ENCODE data around the gene JPT2.

JPT2 gene, protein sequence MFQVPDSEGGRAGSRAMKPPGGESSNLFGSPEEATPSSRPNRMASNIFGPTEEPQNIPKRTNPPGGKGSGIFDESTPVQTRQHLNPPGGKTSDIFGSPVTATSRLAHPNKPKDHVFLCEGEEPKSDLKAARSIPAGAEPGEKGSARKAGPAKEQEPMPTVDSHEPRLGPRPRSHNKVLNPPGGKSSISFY

GRCh38 chr16:1677942-1678499, at the start of gene JPT2:
Gene JPT2 (plus strand): TSS chr16:1678279. CDS start chr16:1678313, 34 bp downstream.
- peak within 1 kb of the TSS; percentile 36 for H2AFZ ChIP-seq (ENCODE audit: low read depth, low read length, severe bottlenecking)
- H3K79me2 ChIP-seq (ENCODE audit: insufficient read depth, low read length) = peaks cover 46% of the 10 kb centered on the region
- H3F3A ChIP-seq (ENCODE audit: insufficient read depth) = no peaks in the 10 kb centered on the region
- H3K9me2 ChIP-seq (replicated peaks; ENCODE audit: insufficient read depth, low read length) = no peaks in the 10 kb centered on the region
- H4K20me1 ChIP-seq (ENCODE audit: low read depth, low read length) = 0 out of 2 replicates have a peak, but pooled peaks cover 3% of the 10 kb centered on the region
- peak within 1 kb of the TSS; percentile 98 for H3K9ac ChIP-seq (ENCODE audit: low read length)
- TF ChIP-seq EZH2phosphoT487 (conservative IDR thresholded peaks at IDR 0.05; ENCODE audit: low read length) = no peak
- TF ChIP-seq, protein P1, sequence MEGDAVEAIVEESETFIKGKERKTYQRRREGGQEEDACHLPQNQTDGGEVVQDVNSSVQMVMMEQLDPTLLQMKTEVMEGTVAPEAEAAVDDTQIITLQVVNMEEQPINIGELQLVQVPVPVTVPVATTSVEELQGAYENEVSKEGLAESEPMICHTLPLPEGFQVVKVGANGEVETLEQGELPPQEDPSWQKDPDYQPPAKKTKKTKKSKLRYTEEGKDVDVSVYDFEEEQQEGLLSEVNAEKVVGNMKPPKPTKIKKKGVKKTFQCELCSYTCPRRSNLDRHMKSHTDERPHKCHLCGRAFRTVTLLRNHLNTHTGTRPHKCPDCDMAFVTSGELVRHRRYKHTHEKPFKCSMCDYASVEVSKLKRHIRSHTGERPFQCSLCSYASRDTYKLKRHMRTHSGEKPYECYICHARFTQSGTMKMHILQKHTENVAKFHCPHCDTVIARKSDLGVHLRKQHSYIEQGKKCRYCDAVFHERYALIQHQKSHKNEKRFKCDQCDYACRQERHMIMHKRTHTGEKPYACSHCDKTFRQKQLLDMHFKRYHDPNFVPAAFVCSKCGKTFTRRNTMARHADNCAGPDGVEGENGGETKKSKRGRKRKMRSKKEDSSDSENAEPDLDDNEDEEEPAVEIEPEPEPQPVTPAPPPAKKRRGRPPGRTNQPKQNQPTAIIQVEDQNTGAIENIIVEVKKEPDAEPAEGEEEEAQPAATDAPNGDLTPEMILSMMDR (IDR thresholded peaks at IDR 0.05; ENCODE audit: insufficient read depth, low read length, poor library complexity, severe bottlenecking) = no peak
- no peaks in the 10 kb centered on the region for H3K9me3 ChIP-seq (ENCODE audit: insufficient read depth, low read length)
- H3K27me3 ChIP-seq (ENCODE audit: low read length) = no peaks in the 10 kb centered on the region
- H3K4me3 ChIP-seq (ENCODE audit: insufficient read depth, low read length, poor library complexity, severe bottlenecking) = peak within 1 kb of the TSS; percentile 92
- no peaks in the 10 kb centered on the region for H3K36me3 ChIP-seq (ENCODE audit: low read length)
- peak within 1 kb of the TSS; percentile 59 for H3K27ac ChIP-seq (ENCODE audit: low read depth, low read length)
- peak within 1 kb of the TSS; percentile 75 for H3K4me2 ChIP-seq (ENCODE audit: low read depth, low read length, poor library complexity, severe bottlenecking)

GRCh38 chr16:1630450-1631213, 47.4 kb upstream of the JPT2 start:
- H3K27ac ChIP-seq (ENCODE audit: low read depth, low read length) = no peak overlapping the region
- TF ChIP-seq EZH2phosphoT487 (conservative IDR thresholded peaks at IDR 0.05; ENCODE audit: low read length) = no peak
- no peak overlapping the region for H3K4me3 ChIP-seq (ENCODE audit: insufficient read depth, low read length, poor library complexity, severe bottlenecking)
- no peaks in the 10 kb centered on the region for H3K27me3 ChIP-seq (ENCODE audit: low read length)
- no peaks in the 10 kb centered on the region for H3F3A ChIP-seq (ENCODE audit: insufficient read depth)
- H3K9me3 ChIP-seq (ENCODE audit: insufficient read depth, low read length) = no peaks in the 10 kb centered on the region
- H3K4me2 ChIP-seq (ENCODE audit: low read depth, low read length, poor library complexity, severe bottlenecking) = no peak overlapping the region
- no peaks in the 10 kb centered on the region for H4K20me1 ChIP-seq (ENCODE audit: low read depth, low read length)
- H3K9me2 ChIP-seq (replicated peaks; ENCODE audit: insufficient read depth, low read length) = no peaks in the 10 kb centered on the region
- H3K79me2 ChIP-seq (ENCODE audit: insufficient read depth, low read length) = peaks cover 7% of the 10 kb centered on the region; the same call in 1 of the 2 replicates
- H2AFZ ChIP-seq (ENCODE audit: low read depth, low read length, severe bottlenecking) = no peak overlapping the region
- no peak overlapping the region for H3K9ac ChIP-seq (ENCODE audit: low read length)
- H3K36me3 ChIP-seq (ENCODE audit: low read length) = no peaks in the 10 kb centered on the region

GRCh38 chr16:1631230-1631629, 46.8 kb upstream of the JPT2 start:
- Histone ChIP-seq H3K36me3 (ENCODE audit: low read length) (no peaks in the 10 kb centered on the region), H3K27ac (ENCODE audit: low read depth, low read length) (no peak overlapping the region), H3K9me2 (replicated peaks; ENCODE audit: insufficient read depth, low read length) (no peaks in the 10 kb centered on the region)

More at GRCh38 chr16:1631230-1631629, 46.8 kb upstream of the JPT2 start:
- H3F3A ChIP-seq (ENCODE audit: insufficient read depth) = no peaks in the 10 kb centered on the region
- no peak overlapping the region for H2AFZ ChIP-seq (ENCODE audit: low read depth, low read length, severe bottlenecking)
- no peaks in the 10 kb centered on the region for H4K20me1 ChIP-seq (ENCODE audit: low read depth, low read length)
- H3K4me2 ChIP-seq (ENCODE audit: low read depth, low read length, poor library complexity, severe bottlenecking) = no peak overlapping the region
- no peak overlapping the region for H3K9ac ChIP-seq (ENCODE audit: low read length)
- no peak overlapping the region for H3K4me3 ChIP-seq (ENCODE audit: insufficient read depth, low read length, poor library complexity, severe bottlenecking)
- H3K9me3 ChIP-seq (ENCODE audit: insufficient read depth, low read length) = no peaks in the 10 kb centered on the region
- H3K79me2 ChIP-seq (ENCODE audit: insufficient read depth, low read length) = peaks cover 5% of the 10 kb centered on the region; the same call in 1 of the 2 replicates
- TF ChIP-seq EZH2phosphoT487 (conservative IDR thresholded peaks at IDR 0.05; ENCODE audit: low read length) = no peak
- TF ChIP-seq, protein P1 (IDR thresholded peaks at IDR 0.05; ENCODE audit: insufficient read depth, low read length, poor library complexity, severe bottlenecking) = no peak
- H3K27me3 ChIP-seq (ENCODE audit: low read length) = no peaks in the 10 kb centered on the region

Data from SU-DHL-6 (cell line).